HCT116 (cell line): ENCODE data around the gene GNB1L. TPM values are rescaled to one million over a fixed set of nuclear protein-coding genes. Genes with fewer than 3 reads are reported as not detected.

ENCODE experiments used
- ATAC-seq: fragments of 200-7000 bp; cut with Tn5 transposase; 2 replicates; pipeline ENCODE4 v1.9.1; 2020; ENCODE audit warnings: mild to moderate bottlenecking, moderate library complexity
- BruUV-seq: library from RNA; stranded (reverse); fragments of 400-500 nt; replicated peaks from 2 replicates; lab custom pipeline; 2021; lab: Mats Ljungman, UMichigan
- CTCF ChIA-PET: fragments of 300-600 bp; sonication (Branson Sonifier 250); formaldehyde crosslinking; loops from one replicate; lab custom pipeline; 2021; ENCODE audit warnings: antibody characterized with exemption; lab: Charles Lee
- POLR2A ChIA-PET: fragments of 300-600, 350-600 bp; sonication (Branson Sonifier 250); formaldehyde crosslinking; loops from one replicate; lab custom pipeline; 2021; ENCODE audit warnings: antibody characterized with exemption; lab: Charles Lee
- RAD21 ChIA-PET, 2 experiments: fragments of 300-600 bp; sonication (Branson Sonifier 250); formaldehyde crosslinking; loops; one replicate each; lab custom pipeline; 2023; ENCODE audit warnings: low total read pairs in 2 of 2; ENCODE audit not compliant: uncharacterized antibody in 2 of 2, unreplicated experiment in 2 of 2, low non-redundant PET in 1 of 2; lab: Charles Lee
- DNase-seq: peaks from one replicate; pipeline ENCODE4 v3.0.0-alpha.2; 2010; ENCODE audit warnings: low read depth, low spot score
- H2AFZ ChIP-seq: fragments of 200-600 bp; shearing (Covaris generic), sonication (generic); 2 replicates; pipeline ENCODE4 v1.6.1; 2017; ENCODE audit warnings: low read depth, mixed run types, mixed read lengths, antibody characterized with exemption, low read length; ENCODE audit not compliant: poor library complexity, severe bottlenecking
- H3K27ac ChIP-seq: 2 replicates; pipeline ENCODE4 v1.5.1; 2012; ENCODE audit warnings: low read depth, low read length
- H3K27me3 ChIP-seq: fragments of 200-600 bp; sonication (generic); 2 replicates; pipeline ENCODE4 v1.6.1; 2016; ENCODE audit warnings: mixed run types, low read length, mixed read lengths; ENCODE audit not compliant: insufficient read depth
- H3K36me3 ChIP-seq, 2 experiments: fragments of 200-500 bp in 1 of 2; fragments of 200-600 bp in 1 of 2; sonication (Bioruptor generic) in 1 of 2; sonication (generic) in 1 of 2; 2 replicates each; pipeline versions ENCODE4 v1.5.1 to v1.6.1; 2014 to 2016; ENCODE audit warnings: low read length in 2 of 2, inconsistent platforms in 1 of 2, mixed read lengths in 1 of 2, mixed run types in 1 of 2; ENCODE audit not compliant: insufficient read depth in 2 of 2, control insufficient read depth in 1 of 2
- H3K4me1 ChIP-seq, 2 experiments: fragments of 200-600 bp in 1 of 2; sonication (generic) in 1 of 2; 2 replicates each; pipeline versions ENCODE4 v1.5.1 to v1.6.1; 2012 to 2017; ENCODE audit warnings: low read length in 2 of 2, inconsistent platforms in 1 of 2, mild to moderate bottlenecking in 1 of 2, mixed read lengths in 1 of 2, mixed run types in 1 of 2, moderate library complexity in 1 of 2; ENCODE audit not compliant: insufficient read depth in 2 of 2, control insufficient read depth in 1 of 2
- H3K4me2 ChIP-seq: fragments of 200-600 bp; sonication (generic); 2 replicates; pipeline ENCODE4 v1.6.1; 2017; ENCODE audit warnings: mixed run types, low read length, mixed read lengths
- H3K4me3 ChIP-seq, 2 experiments: fragments of 200-600 bp in 1 of 2; sonication (generic) in 1 of 2; replicated peaks in 1 of 2; 2 replicates each; pipeline ENCODE4 v1.5.1; 2011 to 2016; ENCODE audit warnings: low read length in 2 of 2, control low read depth in 1 of 2, low read depth in 1 of 2, mild to moderate bottlenecking in 1 of 2, mixed read lengths in 1 of 2, mixed run types in 1 of 2
- H3K79me2 ChIP-seq: fragments of 200-600 bp; sonication (generic); 2 replicates; pipeline ENCODE4 v1.6.1; 2017; ENCODE audit warnings: mild to moderate bottlenecking, mixed run types, low read length, moderate library complexity, mixed read lengths; ENCODE audit not compliant: insufficient read depth
- H3K9ac ChIP-seq: fragments of 200-600 bp; sonication (generic); 2 replicates; pipeline ENCODE4 v1.6.1; 2016; ENCODE audit warnings: low read length, mixed read lengths
- H3K9me2 ChIP-seq: fragments of 200-600 bp; sonication (generic), shearing (Covaris generic); 2 replicates; pipeline ENCODE4 v1.6.1; 2017; ENCODE audit warnings: mixed run types, mild to moderate bottlenecking, moderate library complexity; ENCODE audit not compliant: insufficient read depth
- H3K9me3 ChIP-seq, 2 experiments: fragments of 200-500 bp in 1 of 2; fragments of 200-600 bp in 1 of 2; sonication (Bioruptor generic) in 1 of 2; sonication (generic) in 1 of 2; 2 replicates each; pipeline ENCODE4 v1.6.1; 2014 to 2017; ENCODE audit warnings: low read length in 2 of 2, mixed read lengths in 2 of 2, inconsistent platforms in 1 of 2, low read depth in 1 of 2, mild to moderate bottlenecking in 1 of 2, mixed run types in 1 of 2, moderate library complexity in 1 of 2; ENCODE audit not compliant: control insufficient read depth in 1 of 2, insufficient read depth in 1 of 2
- H4K20me1 ChIP-seq: fragments of 200-600 bp; sonication (generic), shearing (Covaris generic); 2 replicates; pipeline ENCODE4 v1.6.1; 2017; ENCODE audit warnings: mixed run types, mild to moderate bottlenecking, moderate library complexity; ENCODE audit not compliant: insufficient read depth
- ATF3 ChIP-seq: IDR thresholded peaks from 2 replicates; pipeline ENCODE4 v1.6.1; 2012
- CBX3 ChIP-seq: IDR thresholded peaks from 2 replicates; pipeline ENCODE4 v1.6.1; 2012; ENCODE audit warnings: low read depth
- ELF1 ChIP-seq: IDR thresholded peaks from 2 replicates; pipeline ENCODE4 v1.6.1; 2012; ENCODE audit warnings: low read depth, borderline replicate concordance
- POLR2A ChIP-seq: IDR thresholded peaks from 2 replicates; pipeline ENCODE4 v1.7.0; 2011; ENCODE audit warnings: borderline replicate concordance; ENCODE audit not compliant: insufficient read depth, insufficient read length; ENCODE audit errors: extremely low read depth
- REST ChIP-seq: IDR thresholded peaks from 2 replicates; pipeline ENCODE4 v1.6.1; 2012; ENCODE audit warnings: low read depth
- TCF7L2 ChIP-seq: IDR thresholded peaks from 2 replicates; pipeline ENCODE4 v1.7.0; 2011; ENCODE audit warnings: borderline replicate concordance, inconsistent platforms; ENCODE audit not compliant: insufficient read depth, insufficient read length; ENCODE audit errors: extremely low read depth
- YY1 ChIP-seq: IDR thresholded peaks from 2 replicates; pipeline ENCODE4 v1.6.1; 2011; ENCODE audit warnings: low read length, low read depth, moderate library complexity, mild to moderate bottlenecking; ENCODE audit not compliant: insufficient replicate concordance; ENCODE audit errors: extremely low read depth
- intact Hi-C: fragments of 100-400 bp; cut with micrococcal nuclease; formaldehyde crosslinking; loops from 2 replicates; pipeline ENCODE4 v1.10.0; 2022
- total RNA-seq: library from RNA; stranded (reverse); gene quantifications from one replicate; pipeline ENCODE4 v1.2.1, GENCODE V29; 2021; ENCODE audit not compliant: unreplicated experiment

The GNB1L gene
- total RNA-seq, 1 experiment from 2014 or later, result 12.1 TPM

- RAD21 ChIA-PET, result no interaction called here
- no peak overlapping the region for H2AFZ ChIP-seq
- H3K27ac ChIP-seq, result no peak overlapping the region
- no peak overlapping the region for H3K9ac ChIP-seq
- POLR2A ChIA-PET, result no interaction called here
- no peak overlapping the region for H3K4me2 ChIP-seq
- H4K20me1 ChIP-seq, result no peaks in the 10 kb centered on the region
- intact Hi-C loops, result no loop called here
- no peaks in the 10 kb centered on the region for H3K27me3 ChIP-seq
- DNase-seq (no peak), ATAC-seq (no peak)
- BruUV-seq, result no TSS peak
- H3K9me2 ChIP-seq, result no peaks in the 10 kb centered on the region
- H3K4me1 ChIP-seq, result no peaks in the 10 kb centered on the region
- H3K9me3 ChIP-seq, result no peaks in the 10 kb centered on the region
- CTCF ChIA-PET, result no interaction called here
- no peaks in the 10 kb centered on the region for H3K36me3 ChIP-seq
- H3K4me3 ChIP-seq, result no peak overlapping the region
- TF ChIP-seq YY1 (no peak), TCF7L2 (no peak), ATF3 (no peak), POLR2A (no peak), REST (no peak), CBX3 (no peak), ELF1 (no peak)
- no peaks in the 10 kb centered on the region for H3K79me2 ChIP-seq
These were observed 28.1 kb downstream of the GNB1L start for GRCh38 chr22:19826619-19826950.
